ENCODE results near the gene FUT3. TPM values are rescaled to one million over a fixed set of nuclear protein-coding genes. Genes with fewer than 3 reads are reported as not detected.

The FUT3 gene
- total RNA-seq, 4 donors from 2014 or later = not detected

DNA sequence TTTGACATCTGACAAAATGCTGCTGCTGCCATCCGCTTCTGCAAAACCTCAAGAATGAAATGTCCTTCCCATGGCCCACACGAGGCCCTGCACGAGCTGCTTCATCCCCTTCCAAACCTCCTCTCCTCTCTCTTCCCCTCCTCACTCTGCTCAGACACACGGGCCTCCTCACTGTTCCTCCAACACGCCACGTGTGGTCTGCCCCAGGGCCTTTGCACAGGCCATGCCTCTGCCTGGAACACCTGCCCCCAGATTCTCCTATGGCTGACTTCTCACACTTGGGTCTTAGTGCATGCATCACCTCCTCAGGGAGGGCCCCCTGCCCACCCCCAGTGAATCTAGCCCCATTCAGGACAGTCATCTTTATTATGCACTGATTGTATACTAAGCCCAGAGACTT, 30.5 kb downstream of the FUT3 start:
- ATAC-seq (ENCODE audit: low FRiP score) (no peak), DNase-seq (ENCODE audit: low spot score) (no peak)
- TF ChIP-seq CTCF (IDR thresholded peaks at IDR 0.05) = no peak

- ATAC-seq (ENCODE audit: low FRiP score) (no peak), DNase-seq (ENCODE audit: low spot score) (no peak)
- no peak for TF ChIP-seq CTCF (IDR thresholded peaks at IDR 0.05)
Measured at GRCh38 chr19:5818594-5818993, 32.7 kb downstream of the FUT3 start.

DNA sequence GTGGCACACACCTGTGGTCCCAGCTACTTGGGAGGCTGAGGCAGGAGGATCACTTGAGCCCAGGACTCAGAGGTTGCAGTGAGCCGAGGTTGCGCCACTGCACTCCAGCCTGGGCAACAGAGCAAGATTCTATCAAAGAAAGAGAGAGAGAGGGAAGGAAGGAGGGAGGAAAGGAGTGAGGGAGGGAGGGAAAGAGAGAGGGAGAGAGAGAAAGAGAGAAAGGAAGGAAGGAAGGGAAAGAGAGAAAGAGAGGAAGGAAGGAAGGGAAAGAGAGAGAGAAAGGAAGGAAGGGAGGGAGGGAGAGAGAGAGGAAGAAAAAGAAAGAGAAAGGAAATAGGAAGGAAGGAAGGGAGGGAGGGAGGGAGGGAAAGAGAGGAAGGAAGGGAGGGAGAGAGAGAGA, 34.0 kb downstream of the FUT3 start:
- ATAC-seq (ENCODE audit: low FRiP score) (no peak), DNase-seq (ENCODE audit: low spot score) (no peak)
- no peak for TF ChIP-seq CTCF (IDR thresholded peaks at IDR 0.05)

GRCh38 chr19:5814852-5815246, 36.4 kb downstream of the FUT3 start:
- DNase-seq (ENCODE audit: low spot score) (no peak), ATAC-seq (ENCODE audit: low FRiP score) (no peak)
- no peak for TF ChIP-seq CTCF (IDR thresholded peaks at IDR 0.05)

DNA sequence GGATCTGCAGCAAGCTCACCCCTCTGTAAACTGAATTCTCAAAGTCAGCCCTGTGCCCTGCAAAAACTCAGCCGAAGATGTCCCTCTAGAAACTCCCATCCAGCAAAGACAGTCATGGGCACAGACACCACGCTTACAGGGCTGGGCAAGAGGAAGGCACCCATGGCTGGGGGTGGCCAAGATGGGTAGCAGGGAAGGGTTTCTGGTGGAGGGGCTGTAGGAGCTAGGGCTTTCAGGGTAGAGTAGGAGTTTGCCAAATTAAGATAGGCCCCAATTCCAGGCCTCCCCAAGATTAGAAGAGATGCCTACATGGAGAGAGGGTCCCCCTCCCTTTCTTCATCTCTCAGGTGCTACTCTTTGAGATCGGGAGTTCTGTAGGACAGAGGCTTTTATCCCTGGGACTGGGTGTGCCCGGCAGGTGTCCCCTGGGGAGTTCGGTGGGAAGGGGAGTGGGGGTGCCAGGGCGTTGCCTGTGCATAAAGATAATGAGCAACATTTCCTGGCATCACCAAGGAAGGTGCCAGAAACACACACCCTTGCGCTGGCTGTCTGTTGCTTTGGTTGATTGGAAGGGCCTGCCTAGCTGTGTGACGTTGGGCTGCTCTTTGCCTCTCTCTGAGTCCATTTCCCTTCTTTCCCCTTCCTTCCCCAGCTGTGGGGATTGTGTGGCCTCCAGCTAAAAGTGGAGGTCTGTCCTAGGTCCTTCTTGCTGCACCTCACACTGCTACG, 37.0 kb downstream of the FUT3 start:
- DNase-seq (ENCODE audit: low spot score) = no peak
- no peak for ATAC-seq (ENCODE audit: low FRiP score)
- TF ChIP-seq CTCF (IDR thresholded peaks at IDR 0.05) = no peak

- ATAC-seq (ENCODE audit: low FRiP score) = no peak
- no peak for TF ChIP-seq CTCF (IDR thresholded peaks at IDR 0.05)
- no peak for DNase-seq (ENCODE audit: low spot score)
Measured at GRCh38 chr19:5811117-5811516, 40.1 kb downstream of the FUT3 start.

GRCh38 chr19:5809469-5809868, 41.8 kb downstream of the FUT3 start:
- TF ChIP-seq CTCF (IDR thresholded peaks at IDR 0.05) = no peak
- no peak for DNase-seq (ENCODE audit: low spot score)
- ATAC-seq (ENCODE audit: low FRiP score) = no peak

Data from omental fat pad (tissue), 4 donors.